Measurements from ENCODE around the gene AFF1. TPM values are rescaled to one million over a fixed set of nuclear protein-coding genes. Genes with fewer than 3 reads are reported as not detected.
A peak's percentile ranks its signal among the peaks of the same experiment; 100 is the strongest.

AFF1 gene
- total RNA-seq, 4 donors from 2014 or later = 26.7 to 200 (median 92.5) TPM

DNA sequence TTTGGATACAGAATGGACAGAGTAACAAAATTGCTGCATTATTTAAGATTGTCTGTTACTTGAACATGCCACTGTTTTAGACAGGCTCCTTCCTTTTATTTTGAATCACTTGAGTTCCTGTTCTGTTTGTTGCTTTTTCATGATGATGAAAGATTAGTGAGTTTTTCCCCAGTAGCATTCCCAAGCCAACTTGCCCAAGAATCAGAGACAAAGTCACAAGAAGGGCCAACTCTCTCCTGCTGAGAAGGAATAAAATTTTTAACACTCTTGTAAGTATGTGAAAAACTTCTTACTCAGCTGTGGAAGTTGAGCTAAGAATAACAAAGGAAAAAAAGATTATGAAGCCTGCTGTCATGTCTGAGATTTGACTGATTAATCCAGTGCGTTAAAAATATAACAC lies 181.4 kb downstream of the AFF1 start:
- H3K4me3 ChIP-seq = no peak overlapping the region
- peaks cover 3 to 4% of the 10 kb centered on the region in 2 donors for H3K4me1 ChIP-seq
- no peaks in the 10 kb centered on the region for H3K27me3 ChIP-seq
- H3K36me3 ChIP-seq = no peaks in the 10 kb centered on the region
- intact Hi-C loops (cut with DNase I; ENCODE audit: low total_unique reads) = no loop called here
- H3K9me3 ChIP-seq = no peaks in the 10 kb centered on the region
- TF ChIP-seq CTCF (IDR thresholded peaks at IDR 0.05) (no peak), POLR2A (IDR thresholded peaks at IDR 0.05) (no peak)
- DNase-seq = no peak
- H3K27ac ChIP-seq = no peak overlapping the region

- Histone ChIP-seq H3K27ac (peak overlapping the region in 1 of 2 donors; percentile 33), H3K36me3 (no peaks in the 10 kb centered on the region), H3K4me3 (no peak overlapping the region), H3K4me1 (peaks cover 3 to 4% of the 10 kb centered on the region in 2 donors), H3K9me3 (no peaks in the 10 kb centered on the region), H3K27me3 (no peaks in the 10 kb centered on the region)
- no peak for DNase-seq
- no peak for TF ChIP-seq POLR2A (IDR thresholded peaks at IDR 0.05)
- no peak for TF ChIP-seq CTCF (IDR thresholded peaks at IDR 0.05)
- intact Hi-C loops (cut with DNase I; ENCODE audit: low total_unique reads) = no loop called here
These were observed 182.4 kb downstream of the AFF1 start for GRCh38 chr4:87117051-87117731.

GRCh38 chr4:87117732-87118075 lies 182.9 kb downstream of the AFF1 start:
- Histone ChIP-seq H3K4me1 (peaks cover 3 to 4% of the 10 kb centered on the region in 2 donors), H3K27ac (peak overlapping the region in 1 of 2 donors; percentile 33), H3K9me3 (no peaks in the 10 kb centered on the region), H3K36me3 (no peaks in the 10 kb centered on the region), H3K4me3 (no peak overlapping the region), H3K27me3 (no peaks in the 10 kb centered on the region)
- TF ChIP-seq CTCF (IDR thresholded peaks at IDR 0.05) = no peak
- TF ChIP-seq POLR2A (IDR thresholded peaks at IDR 0.05) = no peak
- DNase-seq = no peak
- intact Hi-C loops (cut with DNase I; ENCODE audit: low total_unique reads) = no loop called here

DNA sequence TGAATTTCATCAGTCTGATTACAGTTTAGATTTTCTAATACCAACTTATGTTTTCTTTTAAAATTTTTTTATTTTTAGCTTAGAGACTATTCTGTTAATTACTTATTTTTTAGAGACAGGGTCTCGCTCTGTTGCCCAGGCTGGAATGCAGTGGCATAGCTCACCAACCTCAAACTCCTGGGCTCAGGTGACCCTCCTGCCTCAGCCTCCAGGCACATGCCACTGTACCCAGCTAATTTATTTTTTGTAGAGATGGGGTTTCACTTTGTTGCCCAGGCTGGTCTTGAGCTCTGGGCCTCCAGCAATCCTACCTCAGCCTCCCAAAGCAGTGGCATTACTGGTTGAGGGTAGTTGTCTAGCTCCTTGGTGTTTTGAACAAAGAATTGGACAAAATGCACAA lies 183.6 kb downstream of the AFF1 start:
- TF ChIP-seq POLR2A (IDR thresholded peaks at IDR 0.05) = no peak
- no peak for TF ChIP-seq CTCF (IDR thresholded peaks at IDR 0.05)
- H3K27me3 ChIP-seq = no peaks in the 10 kb centered on the region
- peaks cover 3 to 4% of the 10 kb centered on the region in 2 donors for H3K4me1 ChIP-seq
- H3K27ac ChIP-seq = peak overlapping the region; percentile 82 to 90
- H3K4me3 ChIP-seq = no peak overlapping the region
- H3K36me3 ChIP-seq = no peaks in the 10 kb centered on the region
- no peaks in the 10 kb centered on the region for H3K9me3 ChIP-seq
- no peak for DNase-seq
- intact Hi-C loops (cut with DNase I; ENCODE audit: low total_unique reads) = no loop called here

DNA sequence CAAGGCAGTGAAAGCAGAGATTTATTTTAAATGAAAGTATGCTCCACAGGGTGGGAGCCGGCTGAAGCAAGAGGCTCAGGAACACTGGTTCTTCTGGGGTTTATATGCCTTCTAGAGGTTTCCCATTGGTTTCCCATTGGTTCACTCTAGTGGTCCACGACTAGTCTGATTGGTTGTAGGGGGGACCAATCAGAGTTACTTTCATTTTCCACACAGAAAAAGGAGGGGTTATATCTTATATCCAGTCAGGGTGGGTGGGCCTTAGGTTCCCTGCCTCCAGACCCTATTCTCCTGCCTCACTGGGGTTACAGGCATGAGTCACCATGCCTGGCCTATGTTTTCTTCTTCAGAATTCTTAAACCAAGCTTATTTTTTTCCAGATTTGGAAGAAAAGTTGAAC lies 184.0 kb downstream of the AFF1 start:
- Histone ChIP-seq H3K27ac (peak overlapping the region; percentile 82 to 90), H3K4me3 (no peak overlapping the region), H3K9me3 (no peaks in the 10 kb centered on the region), H3K27me3 (no peaks in the 10 kb centered on the region), H3K4me1 (peaks cover 3 to 4% of the 10 kb centered on the region in 2 donors), H3K36me3 (no peaks in the 10 kb centered on the region)
- intact Hi-C loops (cut with DNase I; ENCODE audit: low total_unique reads) = no loop called here
- TF ChIP-seq POLR2A (IDR thresholded peaks at IDR 0.05) (no peak), CTCF (IDR thresholded peaks at IDR 0.05) (no peak)
- DNase-seq = no peak

Data from uterus (tissue), 4 donors.